GM19035 (cell line): Measurements from ENCODE around the gene ADAT3.
A peak's percentile ranks its signal among the peaks of the same experiment; 100 is the strongest.
"Not testable (repeated sequence)": the region's sequence is repeated elsewhere in the genome, so short reads cannot be mapped to it uniquely, and the experiment has no call there.

Source experiments
- ATAC-seq: cut with Tn5 transposase; IDR thresholded peaks from one replicate; pipeline ENCODE4 v1.9.1; 2021; ENCODE audit not compliant: unreplicated experiment

ADAT3 gene

GRCh38 chr19:1866693-1867348, 38.4 kb upstream of the ADAT3 start:
- ATAC-seq, result no peak

- no peak for ATAC-seq
These were observed 37.9 kb upstream of the ADAT3 start for GRCh38 chr19:1867349-1867724.

GRCh38 chr19:1868971-1869370, 36.2 kb upstream of the ADAT3 start:
- no peak for ATAC-seq

GRCh38 chr19:1871140-1871597, 34.0 kb upstream of the ADAT3 start:
- ATAC-seq, result no peak

- no peak for ATAC-seq
These were observed 33.6 kb upstream of the ADAT3 start for GRCh38 chr19:1871630-1872029.

- no peak for ATAC-seq
These were observed 32.2 kb upstream of the ADAT3 start for GRCh38 chr19:1872807-1873523.

- no peak for ATAC-seq
These were observed 31.4 kb upstream of the ADAT3 start for GRCh38 chr19:1873524-1874473.

GRCh38 chr19:1874554-1875185, 30.5 kb upstream of the ADAT3 start:
- ATAC-seq, result no peak

GRCh38 chr19:1875265-1875645, 29.9 kb upstream of the ADAT3 start:
- not testable (repeated sequence) for ATAC-seq

GRCh38 chr19:1875646-1876495, 29.3 kb upstream of the ADAT3 start:
- ATAC-seq, result peak; percentile 85

GRCh38 chr19:1876496-1877279, 28.5 kb upstream of the ADAT3 start:
- peak; percentile 3 for ATAC-seq

GRCh38 chr19:1877280-1877660, 27.9 kb upstream of the ADAT3 start:
- not testable (repeated sequence) for ATAC-seq

- ATAC-seq, result not testable (repeated sequence)
These were observed 26.6 kb upstream of the ADAT3 start for GRCh38 chr19:1878583-1878982.

- ATAC-seq, result not testable (repeated sequence)
These were observed 25.2 kb upstream of the ADAT3 start for GRCh38 chr19:1879982-1880381.

- no peak for ATAC-seq
These were observed 24.4 kb upstream of the ADAT3 start for GRCh38 chr19:1880611-1881392.

GRCh38 chr19:1881393-1882088, 23.7 kb upstream of the ADAT3 start:
- not testable (repeated sequence) for ATAC-seq

GRCh38 chr19:1882089-1882785, 23.0 kb upstream of the ADAT3 start:
- ATAC-seq, result no peak
